PC-9 (cell line): ENCODE measurements around the gene GDF2.

Source experiments
- CTCF ChIP-seq: fragments of 200-600 bp; sonication (generic); conservative IDR thresholded peaks from 2 replicates; pipeline ENCODE4 v1.6.1; 2017; ENCODE audit warnings: mixed run types, antibody characterized with exemption, mild to moderate bottlenecking, moderate library complexity
- EZH2 ChIP-seq: fragments of 200-600 bp; sonication (generic); IDR thresholded peaks from 2 replicates; pipeline ENCODE4 v1.8.0; 2017; ENCODE audit warnings: antibody characterized with exemption, low read depth

DNA sequence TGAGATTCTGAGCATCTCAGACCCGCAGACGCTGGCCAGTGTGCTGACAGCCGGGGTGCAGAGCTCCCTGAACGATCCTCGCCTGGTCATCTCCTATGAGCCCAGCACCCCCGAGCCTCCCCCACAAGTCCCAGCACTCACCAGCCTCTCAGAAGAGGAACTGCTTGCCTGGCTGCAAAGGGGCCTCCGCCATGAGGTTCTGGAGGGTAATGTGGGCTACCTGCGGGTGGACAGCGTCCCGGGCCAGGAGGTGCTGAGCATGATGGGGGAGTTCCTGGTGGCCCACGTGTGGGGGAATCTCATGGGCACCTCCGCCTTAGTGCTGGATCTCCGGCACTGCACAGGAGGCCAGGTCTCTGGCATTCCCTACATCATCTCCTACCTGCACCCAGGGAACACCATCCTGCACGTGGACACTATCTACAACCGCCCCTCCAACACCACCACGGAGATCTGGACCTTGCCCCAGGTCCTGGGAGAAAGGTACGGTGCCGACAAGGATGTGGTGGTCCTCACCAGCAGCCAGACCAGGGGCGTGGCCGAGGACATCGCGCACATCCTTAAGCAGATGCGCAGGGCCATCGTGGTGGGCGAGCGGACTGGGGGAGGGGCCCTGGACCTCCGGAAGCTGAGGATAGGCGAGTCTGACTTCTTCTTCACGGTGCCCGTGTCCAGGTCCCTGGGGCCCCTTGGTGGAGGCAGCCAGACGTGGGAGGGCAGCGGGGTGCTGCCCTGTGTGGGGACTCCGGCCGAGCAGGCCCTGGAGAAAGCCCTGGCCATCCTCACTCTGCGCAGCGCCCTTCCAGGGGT lies 26.6 kb downstream of the GDF2 start:
- no peak for TF ChIP-seq CTCF
- no peak for TF ChIP-seq EZH2
